Keratinocyte (primary cell): ENCODE data around the gene SNX8. TPM values are rescaled to one million over a fixed set of nuclear protein-coding genes. Genes with fewer than 3 reads are reported as not detected.
A peak's percentile ranks its signal among the peaks of the same experiment; 100 is the strongest.

ENCODE experiments used
- DNase-seq: peaks from one replicate; pipeline ENCODE4 v3.0.0-alpha.2; 2011; ENCODE audit warnings: low read depth, missing footprints, low spot score
- FAIRE-seq: peaks from 2 replicates; lab custom pipeline; 2011; peaks lifted over from hg19 to GRCh38; lab: Jason Lieb, UNC
- H2AFZ ChIP-seq: 2 replicates; pipeline ENCODE4 v1.6.0; 2012; ENCODE audit warnings: low read length, control low read depth, inconsistent platforms; ENCODE audit not compliant: control insufficient read depth
- H3K27ac ChIP-seq: 2 replicates; pipeline ENCODE4 v1.5.1; 2011; ENCODE audit warnings: low read length; ENCODE audit not compliant: control insufficient read depth, insufficient read depth
- H3K27me3 ChIP-seq: 3 replicates; pipeline ENCODE4 v1.6.0; 2011; ENCODE audit warnings: low read length; ENCODE audit not compliant: control insufficient read depth, insufficient read depth; ENCODE audit errors: extremely low read depth
- H3K36me3 ChIP-seq, 2 experiments: 2 replicates in 1 of 2; 3 replicates in 1 of 2; pipeline ENCODE4 v1.5.1; 2011; ENCODE audit warnings: low read length in 2 of 2, mild to moderate bottlenecking in 1 of 2; ENCODE audit not compliant: control insufficient read depth in 2 of 2, insufficient read depth in 2 of 2; ENCODE audit errors: extremely low read depth in 1 of 2
- H3K4me1 ChIP-seq: 3 replicates; pipeline ENCODE4 v1.5.1; 2011; ENCODE audit warnings: low read length; ENCODE audit not compliant: control insufficient read depth, insufficient read depth; ENCODE audit errors: extremely low read depth
- H3K4me2 ChIP-seq: 3 replicates; pipeline ENCODE4 v1.6.0; 2011; ENCODE audit warnings: low read depth, low read length; ENCODE audit not compliant: control insufficient read depth, insufficient read depth; ENCODE audit errors: extremely low read depth
- H3K4me3 ChIP-seq, 3 experiments: fragments of 200-600 bp in 1 of 3; sonication (generic) in 1 of 3; 2 replicates in 2 of 3; 3 replicates in 1 of 3; pipeline ENCODE4 v1.5.1; 2011 to 2016; ENCODE audit warnings: low read length in 3 of 3, mild to moderate bottlenecking in 3 of 3, control low read depth in 2 of 3, inconsistent platforms in 1 of 3, low read depth in 1 of 3, mixed read lengths in 1 of 3, mixed run types in 1 of 3, moderate library complexity in 1 of 3; ENCODE audit not compliant: control insufficient read depth in 2 of 3, insufficient read depth in 2 of 3; ENCODE audit errors: extremely low read depth in 1 of 3
- H3K79me2 ChIP-seq: 2 replicates; pipeline ENCODE4 v1.6.0; 2012; ENCODE audit warnings: low read length; ENCODE audit not compliant: control insufficient read depth, insufficient read depth
- H3K9ac ChIP-seq: 3 replicates; pipeline ENCODE4 v1.6.0; 2011; ENCODE audit warnings: low read length; ENCODE audit not compliant: control insufficient read depth, insufficient read depth; ENCODE audit errors: extremely low read depth
- H3K9me1 ChIP-seq: 3 replicates; pipeline ENCODE4 v1.6.0; 2011; ENCODE audit warnings: low read length; ENCODE audit not compliant: control insufficient read depth, insufficient read depth; ENCODE audit errors: extremely low read depth
- H3K9me3 ChIP-seq: 2 replicates; pipeline ENCODE4 v1.5.1; 2012; ENCODE audit warnings: low read depth, low read length; ENCODE audit not compliant: control insufficient read depth
- H4K20me1 ChIP-seq: 3 replicates; pipeline ENCODE4 v1.6.0; 2011; ENCODE audit warnings: low read length; ENCODE audit not compliant: control insufficient read depth, insufficient read depth; ENCODE audit errors: extremely low read depth
- EZH2 ChIP-seq: IDR thresholded peaks from one replicate; pipeline ENCODE4 v1.6.1; 2012; ENCODE audit warnings: inconsistent platforms, mild to moderate bottlenecking, low read length, moderate library complexity
- dilution Hi-C: fragments of 300-500 bp; cut with MboI; formaldehyde crosslinking; loops from one replicate; pipeline ENCODE4 v1.7.0; 2020; ENCODE audit warnings: low sequenced_read_pairs; ENCODE audit not compliant: extremely low pct_ligation_motif_present
- polyA plus RNA-seq, 5 experiments: library from polyadenylated mRNA; depleted of rRNA in 3 of 5; stranded (reverse) in 3 of 5; stranded (forward) in 1 of 5; unstranded in 1 of 5; fragments of >200 nt; gene quantifications; 1 replicate in 1 of 5; 2 replicates in 3 of 5; 3 replicates in 1 of 5; pipeline versions ENCODE4 v1.2.1 to v1.2.3, GENCODE V29; 2011 to 2012; ENCODE audit warnings: missing spikeins in 2 of 5, low read depth in 1 of 5, low replicate concordance in 1 of 5
- TF ChIP-seq, protein P1 (sequence below), 3 experiments: IDR thresholded peaks in 1 of 3; conservative IDR thresholded peaks in 1 of 3; optimal IDR thresholded peaks in 1 of 3; 2 replicates in 2 of 3; 3 replicates in 1 of 3; pipeline versions ENCODE3 to v1.5.1; 2011; ENCODE audit warnings: low read length in 3 of 3, mild to moderate bottlenecking in 3 of 3, moderate library complexity in 2 of 3, control low read depth in 1 of 3, inconsistent platforms in 1 of 3; ENCODE audit not compliant: insufficient read depth in 2 of 3; ENCODE audit errors: extremely low read depth in 1 of 3

The SNX8 gene
- polyA plus RNA-seq, 1 donor (not counting 4 experiments of a cell fraction or from before 2014, with no cell fraction given), result 24.2 TPM

DNA sequence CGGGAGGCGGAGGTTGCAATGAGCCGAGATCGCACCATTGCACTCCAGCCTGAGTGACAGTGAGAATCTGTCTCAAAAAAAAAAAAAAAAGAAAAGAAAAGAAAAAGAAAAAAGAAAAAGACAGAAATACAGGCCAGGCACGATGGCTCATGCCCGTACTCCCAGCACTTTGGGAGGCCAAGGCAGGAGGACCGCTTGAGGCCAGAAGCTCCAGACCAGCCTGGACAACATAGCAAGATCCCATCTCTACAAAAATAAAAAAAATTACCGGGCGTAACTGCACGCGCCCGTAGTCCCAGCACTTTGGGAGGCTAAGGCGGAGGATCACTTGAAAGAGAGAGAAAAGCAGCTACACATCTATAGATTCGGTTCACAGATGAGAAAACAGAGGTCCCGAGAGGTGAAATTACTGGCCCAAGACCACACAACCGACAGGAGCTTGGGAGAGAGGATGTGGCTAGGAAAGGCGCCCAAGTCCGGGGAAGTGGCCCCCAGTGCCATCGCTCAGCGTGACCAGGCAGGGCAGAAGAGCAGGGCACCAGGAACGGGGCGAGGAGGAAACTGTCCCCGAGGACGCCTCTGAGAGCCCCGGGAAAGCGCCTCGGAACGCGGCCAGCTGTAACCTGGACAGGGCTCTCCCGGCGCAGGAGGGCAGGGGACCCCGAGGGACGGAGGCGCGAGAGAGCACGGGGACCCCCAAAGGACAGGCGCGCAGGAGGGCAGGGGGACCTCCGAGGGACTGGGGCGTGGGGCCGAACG lies 612 bp downstream of the SNX8 start:
- H4K20me1 ChIP-seq, result no peaks in the 10 kb centered on the region
- dilution Hi-C loops, result no loop called here
- DNase-seq, result no peak
- no peaks in the 10 kb centered on the region for H3K27me3 ChIP-seq
- H3K9me3 ChIP-seq, result no peaks in the 10 kb centered on the region
- no peaks in the 10 kb centered on the region for H3K9me1 ChIP-seq
- H3K4me2 ChIP-seq, result peak overlapping the region; percentile 62
- FAIRE-seq, result no peak
- H3K4me1 ChIP-seq, result no peaks in the 10 kb centered on the region
- H3K79me2 ChIP-seq, result peaks cover 6% of the 10 kb centered on the region
- no peaks in the 10 kb centered on the region for H3K36me3 ChIP-seq
- peak overlapping the region; percentile 55 to 92 (median 68) for H3K4me3 ChIP-seq
- no peak overlapping the region for H3K27ac ChIP-seq
- H2AFZ ChIP-seq, result peak overlapping the region; percentile 61
- peak overlapping the region; percentile 72 for H3K9ac ChIP-seq
- TF ChIP-seq, protein P1, sequence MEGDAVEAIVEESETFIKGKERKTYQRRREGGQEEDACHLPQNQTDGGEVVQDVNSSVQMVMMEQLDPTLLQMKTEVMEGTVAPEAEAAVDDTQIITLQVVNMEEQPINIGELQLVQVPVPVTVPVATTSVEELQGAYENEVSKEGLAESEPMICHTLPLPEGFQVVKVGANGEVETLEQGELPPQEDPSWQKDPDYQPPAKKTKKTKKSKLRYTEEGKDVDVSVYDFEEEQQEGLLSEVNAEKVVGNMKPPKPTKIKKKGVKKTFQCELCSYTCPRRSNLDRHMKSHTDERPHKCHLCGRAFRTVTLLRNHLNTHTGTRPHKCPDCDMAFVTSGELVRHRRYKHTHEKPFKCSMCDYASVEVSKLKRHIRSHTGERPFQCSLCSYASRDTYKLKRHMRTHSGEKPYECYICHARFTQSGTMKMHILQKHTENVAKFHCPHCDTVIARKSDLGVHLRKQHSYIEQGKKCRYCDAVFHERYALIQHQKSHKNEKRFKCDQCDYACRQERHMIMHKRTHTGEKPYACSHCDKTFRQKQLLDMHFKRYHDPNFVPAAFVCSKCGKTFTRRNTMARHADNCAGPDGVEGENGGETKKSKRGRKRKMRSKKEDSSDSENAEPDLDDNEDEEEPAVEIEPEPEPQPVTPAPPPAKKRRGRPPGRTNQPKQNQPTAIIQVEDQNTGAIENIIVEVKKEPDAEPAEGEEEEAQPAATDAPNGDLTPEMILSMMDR (optimal IDR thresholded peaks at IDR 0.05 in 1 of 3, IDR thresholded peaks at IDR 0.05 in 1 of 3, conservative IDR thresholded peaks at IDR 0.05 in 1 of 3; ENCODE audit: extremely low read depth in 1 of 3, insufficient read depth in 2 of 3, low read length in 3 of 3), result no peak
- no peak for TF ChIP-seq EZH2

GRCh38 chr7:2312267-2312929 lies 1.8 kb downstream of the SNX8 start:
- DNase-seq, result no peak
- Histone ChIP-seq H3K9ac (no peak overlapping the region), H3K27ac (no peak overlapping the region), H3K79me2 (peaks cover 6% of the 10 kb centered on the region), H3K9me1 (no peaks in the 10 kb centered on the region), H3K27me3 (no peaks in the 10 kb centered on the region), H3K4me3 (no peak overlapping the region), H3K4me1 (no peaks in the 10 kb centered on the region), H4K20me1 (no peaks in the 10 kb centered on the region), H3K36me3 (no peaks in the 10 kb centered on the region), H2AFZ (no peak overlapping the region), H3K9me3 (no peaks in the 10 kb centered on the region), H3K4me2 (no peak overlapping the region)
- dilution Hi-C loops, result no loop called here
- TF ChIP-seq EZH2, result no peak
- TF ChIP-seq, protein P1 (optimal IDR thresholded peaks at IDR 0.05 in 1 of 3, IDR thresholded peaks at IDR 0.05 in 1 of 3, conservative IDR thresholded peaks at IDR 0.05 in 1 of 3; ENCODE audit: extremely low read depth in 1 of 3, insufficient read depth in 2 of 3, low read length in 3 of 3), result no peak
- no peak for FAIRE-seq
